PC-3 (cell line): ENCODE data around the gene C22orf42. TPM values are rescaled to one million over a fixed set of nuclear protein-coding genes. Genes with fewer than 3 reads are reported as not detected.

Experiments used
- ATAC-seq: fragments of 200-7000 bp; cut with Tn5 transposase; 2 replicates; pipeline ENCODE4 v1.9.1; 2020; ENCODE audit warnings: mild to moderate bottlenecking, moderate library complexity
- BruUV-seq: library from RNA; stranded (reverse); fragments of 400-500 nt; replicated peaks from 2 replicates; lab custom pipeline; 2021; lab: Mats Ljungman, UMichigan
- CTCF ChIA-PET: fragments of 300-600 bp; sonication (Branson Sonifier 250); formaldehyde crosslinking; loops from one replicate; lab custom pipeline; 2022; ENCODE audit warnings: antibody characterized with exemption; lab: Charles Lee
- POLR2A ChIA-PET: fragments of 300-600 bp; sonication (Branson Sonifier 250); formaldehyde crosslinking; loops from one replicate; lab custom pipeline; 2022; ENCODE audit warnings: antibody characterized with exemption; ENCODE audit not compliant: unreplicated experiment; lab: Charles Lee
- DNase-seq: peaks from one replicate; pipeline ENCODE4 v3.0.0-alpha.2; 2015
- H2AFZ ChIP-seq: fragments of 300-600 bp; sonication (generic); 2 replicates; pipeline ENCODE4 v1.6.0; 2016; ENCODE audit warnings: antibody characterized with exemption, low read length
- H3F3A ChIP-seq: fragments of 300-600 bp; sonication (generic); one replicate; pipeline ENCODE4 v1.6.0; 2017; ENCODE audit warnings: antibody characterized with exemption, low read length, control low read depth, mild to moderate bottlenecking; ENCODE audit not compliant: unreplicated experiment
- H3K27ac ChIP-seq: fragments of 300-600 bp; sonication (generic); 2 replicates; pipeline ENCODE4 v1.5.1; 2016; ENCODE audit warnings: mild to moderate bottlenecking, low read length
- H3K27me3 ChIP-seq: fragments of 300-600 bp; sonication (generic); 2 replicates; pipeline ENCODE4 v1.6.1; 2016; ENCODE audit warnings: low read length, mixed read lengths
- H3K36me3 ChIP-seq: fragments of 300-600 bp; sonication (generic); 2 replicates; pipeline ENCODE4 v1.6.1; 2016; ENCODE audit warnings: low read depth, mixed run types, low read length, mixed read lengths
- H3K4me1 ChIP-seq: fragments of 300-600 bp; sonication (generic); 2 replicates; pipeline ENCODE4 v1.5.1; 2016; ENCODE audit warnings: low read length; ENCODE audit not compliant: insufficient read depth
- H3K4me2 ChIP-seq: fragments of 300-600 bp; sonication (generic); 2 replicates; pipeline ENCODE4 v1.6.0; 2016; ENCODE audit warnings: low read length
- H3K4me3 ChIP-seq: fragments of 300-600 bp; sonication (generic); 2 replicates; pipeline ENCODE4 v1.5.1; 2016; ENCODE audit warnings: mild to moderate bottlenecking, low read length, mixed read lengths
- H3K79me2 ChIP-seq: fragments of 300-600 bp; sonication (generic); 2 replicates; pipeline ENCODE4 v1.6.1; 2017; ENCODE audit warnings: low read length, mixed read lengths
- H3K9ac ChIP-seq: fragments of 300-600 bp; sonication (generic); 2 replicates; pipeline ENCODE4 v1.6.0; 2016; ENCODE audit warnings: mild to moderate bottlenecking, low read length
- H3K9me2 ChIP-seq: fragments of 300-600 bp; sonication (generic); replicated peaks from 2 replicates; pipeline ENCODE4 v1.6.1; 2016; ENCODE audit warnings: mixed run types, low read length, mixed read lengths
- H3K9me3 ChIP-seq: fragments of 300-600 bp; sonication (generic); 2 replicates; pipeline ENCODE4 v1.6.1; 2016; ENCODE audit warnings: low read length, mixed read lengths
- H4K20me1 ChIP-seq: fragments of 300-600 bp; sonication (generic); 2 replicates; pipeline ENCODE4 v1.6.1; 2016; ENCODE audit warnings: low read length, mixed read lengths
- EZH2 ChIP-seq: fragments of 300-600 bp; sonication (generic); IDR thresholded peaks from one replicate; pipeline ENCODE4 v1.6.1; 2017; ENCODE audit warnings: antibody characterized with exemption, mild to moderate bottlenecking, low read length; ENCODE audit not compliant: unreplicated experiment
- EZH2phosphoT487 ChIP-seq: fragments of 300-600 bp; sonication (generic); IDR thresholded peaks from 2 replicates; pipeline ENCODE4 v1.6.1; 2018; ENCODE audit warnings: mild to moderate bottlenecking, antibody characterized with exemption, low read length, borderline replicate concordance
- intact Hi-C: fragments of 100-400 bp; cut with micrococcal nuclease; formaldehyde crosslinking; loops from 2 replicates; pipeline ENCODE4 v1.9.0; 2023
- total RNA-seq: library from RNA; depleted of rRNA; stranded (reverse); fragments of >200 nt; gene quantifications from 2 replicates; pipeline ENCODE4 v1.2.3, GENCODE V29; 2014
- TF ChIP-seq, protein P1 (sequence below): fragments of 300-600 bp; sonication (generic); conservative IDR thresholded peaks from 2 replicates; pipeline ENCODE4 v1.5.1; 2017; ENCODE audit warnings: antibody characterized with exemption, low read depth, mild to moderate bottlenecking, low read length

Gene C22orf42
- total RNA-seq, 1 experiment from 2014 or later, result not detected

DNA sequence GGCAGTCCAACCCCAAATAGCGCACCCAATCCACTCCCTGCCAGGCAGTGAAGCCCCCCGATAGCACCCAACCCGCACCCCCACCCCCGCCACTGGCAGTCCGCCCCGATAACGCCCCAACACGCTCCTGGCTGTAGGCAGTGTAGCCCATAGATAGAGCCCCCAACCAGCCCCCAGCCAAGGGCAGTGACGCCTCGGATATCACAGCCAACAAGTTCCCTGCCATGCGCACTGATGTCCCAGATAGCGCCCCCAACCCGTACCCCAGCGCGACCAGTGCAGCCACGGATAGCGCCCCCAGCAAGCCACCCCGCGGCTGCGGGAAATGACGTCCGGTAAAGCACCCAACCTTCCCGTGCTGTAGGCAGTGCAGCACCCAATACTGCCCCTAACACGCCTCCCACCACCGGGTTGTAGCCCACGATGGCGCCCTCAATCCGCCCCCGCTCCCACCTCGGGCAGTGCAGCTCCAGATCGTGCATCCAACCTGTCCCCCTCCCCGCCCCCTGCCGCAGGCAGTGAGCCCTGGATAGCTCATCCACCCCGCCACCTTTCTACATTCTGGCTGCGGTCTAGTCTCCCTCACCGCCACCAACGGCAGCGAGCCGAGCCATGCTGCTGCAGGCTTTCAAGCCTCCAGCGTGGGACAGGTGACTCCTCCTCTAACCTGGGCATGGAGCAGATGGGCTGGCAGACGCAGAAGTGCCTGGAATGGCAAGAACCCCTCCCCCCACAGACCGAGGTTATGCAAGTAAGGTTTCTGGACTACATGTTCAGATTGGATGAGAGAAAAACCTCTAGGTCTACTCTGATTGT, 45.1 kb upstream of the C22orf42 start:
- no TSS peak for BruUV-seq
- Histone ChIP-seq H3K9me3 (no peaks in the 10 kb centered on the region), H3K9me2 (no peaks in the 10 kb centered on the region), H3K4me3 (no peak overlapping the region), H3K27me3 (no peaks in the 10 kb centered on the region), H3K36me3 (no peaks in the 10 kb centered on the region), H3K4me2 (no peak overlapping the region), H3K9ac (no peak overlapping the region), H3K27ac (no peak overlapping the region), H3K79me2 (no peaks in the 10 kb centered on the region), H3F3A (no peaks in the 10 kb centered on the region), H3K4me1 (no peaks in the 10 kb centered on the region), H4K20me1 (no peaks in the 10 kb centered on the region), H2AFZ (no peak overlapping the region)
- intact Hi-C loops, result loop anchor here (10.0 kb wide), 1 partner anchor 271 kb away; the partner anchor contains the start of gene FBXO7
- POLR2A ChIA-PET, result no interaction called here
- CTCF ChIA-PET, result no interaction called here
- no peak for DNase-seq
- no peak for ATAC-seq
- TF ChIP-seq EZH2 (no peak), EZH2phosphoT487 (no peak)
- TF ChIP-seq, protein P1, sequence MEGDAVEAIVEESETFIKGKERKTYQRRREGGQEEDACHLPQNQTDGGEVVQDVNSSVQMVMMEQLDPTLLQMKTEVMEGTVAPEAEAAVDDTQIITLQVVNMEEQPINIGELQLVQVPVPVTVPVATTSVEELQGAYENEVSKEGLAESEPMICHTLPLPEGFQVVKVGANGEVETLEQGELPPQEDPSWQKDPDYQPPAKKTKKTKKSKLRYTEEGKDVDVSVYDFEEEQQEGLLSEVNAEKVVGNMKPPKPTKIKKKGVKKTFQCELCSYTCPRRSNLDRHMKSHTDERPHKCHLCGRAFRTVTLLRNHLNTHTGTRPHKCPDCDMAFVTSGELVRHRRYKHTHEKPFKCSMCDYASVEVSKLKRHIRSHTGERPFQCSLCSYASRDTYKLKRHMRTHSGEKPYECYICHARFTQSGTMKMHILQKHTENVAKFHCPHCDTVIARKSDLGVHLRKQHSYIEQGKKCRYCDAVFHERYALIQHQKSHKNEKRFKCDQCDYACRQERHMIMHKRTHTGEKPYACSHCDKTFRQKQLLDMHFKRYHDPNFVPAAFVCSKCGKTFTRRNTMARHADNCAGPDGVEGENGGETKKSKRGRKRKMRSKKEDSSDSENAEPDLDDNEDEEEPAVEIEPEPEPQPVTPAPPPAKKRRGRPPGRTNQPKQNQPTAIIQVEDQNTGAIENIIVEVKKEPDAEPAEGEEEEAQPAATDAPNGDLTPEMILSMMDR, result no peak

DNA sequence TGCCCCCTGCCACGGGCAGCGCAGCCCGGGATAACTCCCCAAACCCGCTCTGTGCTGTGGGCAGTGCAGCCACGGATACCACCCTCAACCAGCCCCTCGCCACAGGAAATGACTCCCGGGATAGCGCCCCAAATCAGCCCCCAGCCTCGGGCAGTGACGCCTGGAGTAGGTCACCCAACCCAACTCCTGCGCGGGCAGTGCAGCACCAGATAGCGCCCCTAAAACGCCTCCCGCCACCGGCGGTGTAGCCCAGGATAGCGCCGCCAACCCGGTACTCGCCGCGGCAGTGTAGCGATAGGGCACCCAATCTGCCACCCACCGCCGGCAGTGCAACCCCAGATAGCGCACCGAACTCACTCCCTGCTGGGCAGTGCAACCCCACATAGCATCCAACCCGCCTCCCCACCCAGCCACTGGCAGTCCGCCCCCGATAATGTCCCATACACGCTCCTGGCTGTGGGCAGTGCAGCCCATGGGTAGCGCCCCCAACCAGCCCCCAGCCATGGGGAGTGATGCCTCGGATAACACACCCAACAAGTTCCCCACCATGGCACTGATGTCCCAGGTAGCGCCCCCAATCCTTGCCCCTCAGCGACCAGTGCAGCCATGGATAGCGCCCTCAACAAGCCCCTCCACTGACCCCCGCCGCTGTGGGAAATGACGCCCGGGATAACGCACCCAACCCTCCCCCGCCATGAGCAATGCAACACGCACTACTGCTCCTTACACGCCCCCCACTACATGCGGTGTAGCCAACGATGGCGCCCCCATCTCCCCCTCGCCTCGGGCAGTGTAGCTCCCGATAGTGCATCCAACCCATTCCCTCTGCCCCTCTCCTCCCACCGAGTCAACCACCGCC, 44.3 kb upstream of the C22orf42 start:
- CTCF ChIA-PET, result no interaction called here
- no peaks in the 10 kb centered on the region for H3K4me1 ChIP-seq
- no peak overlapping the region for H3K27ac ChIP-seq
- H3K36me3 ChIP-seq, result no peaks in the 10 kb centered on the region
- H3K27me3 ChIP-seq, result no peaks in the 10 kb centered on the region
- H3F3A ChIP-seq, result no peaks in the 10 kb centered on the region
- H3K9me2 ChIP-seq, result no peaks in the 10 kb centered on the region
- no TSS peak for BruUV-seq
- no peak overlapping the region for H3K4me3 ChIP-seq
- intact Hi-C loops, result loop anchor here (10.0 kb wide), 1 partner anchor 271 kb away; the partner anchor contains the start of gene FBXO7
- H3K4me2 ChIP-seq, result no peak overlapping the region
- ATAC-seq, result no peak
- H3K9ac ChIP-seq, result no peak overlapping the region
- H4K20me1 ChIP-seq, result no peaks in the 10 kb centered on the region
- no peaks in the 10 kb centered on the region for H3K79me2 ChIP-seq
- POLR2A ChIA-PET, result no interaction called here
- H3K9me3 ChIP-seq, result no peaks in the 10 kb centered on the region
- no peak for TF ChIP-seq EZH2phosphoT487
- no peak for TF ChIP-seq EZH2
- TF ChIP-seq, protein P1, result no peak
- H2AFZ ChIP-seq, result no peak overlapping the region
- no peak for DNase-seq
